NCI-H82 (cell line): Measurements from ENCODE around the gene PSME3.
"Not testable (repeated sequence)": the region's sequence is repeated elsewhere in the genome, so short reads cannot be mapped to it uniquely, and the experiment has no call there.

Source experiments
- DNase-seq: peaks from one replicate; lab custom pipeline; 2025; lab: John Stamatoyannopoulos, UW

PSME3 gene

GRCh38 chr17:42878123-42878880 is 45.1 kb downstream of the PSME3 start:
- no peak for DNase-seq

GRCh38 chr17:42878924-42879595 is 45.9 kb downstream of the PSME3 start:
- no peak for DNase-seq

- no peak for DNase-seq
These were observed 46.4 kb downstream of the PSME3 start for GRCh38 chr17:42879596-42879985.

- no peak for DNase-seq
These were observed 47.6 kb downstream of the PSME3 start for GRCh38 chr17:42880776-42881310.

GRCh38 chr17:42881706-42882105 is 48.5 kb downstream of the PSME3 start:
- not testable (repeated sequence) for DNase-seq

GRCh38 chr17:42882166-42882565 is 49.0 kb downstream of the PSME3 start:
- DNase-seq: no peak

- DNase-seq: no peak
These were observed 50.8 kb downstream of the PSME3 start for GRCh38 chr17:42883802-42884558.

- DNase-seq: not testable (repeated sequence)
These were observed 52.6 kb downstream of the PSME3 start for GRCh38 chr17:42885806-42886205.

- DNase-seq: no peak
These were observed 53.3 kb downstream of the PSME3 start for GRCh38 chr17:42886283-42887176.

- DNase-seq: no peak
These were observed 56.6 kb downstream of the PSME3 start for GRCh38 chr17:42889809-42890208.

GRCh38 chr17:42891539-42892152 is 58.4 kb downstream of the PSME3 start:
- no peak for DNase-seq

GRCh38 chr17:42893359-42893758 is 60.2 kb downstream of the PSME3 start:
- DNase-seq: no peak
